NCI-H2227 (cell line): ENCODE results near the gene PTPRF.

Source experiments
- DNase-seq: peaks from one replicate; lab custom pipeline; 2025; ENCODE audit not compliant: unreplicated experiment; lab: John Stamatoyannopoulos, UW

PTPRF gene

DNA sequence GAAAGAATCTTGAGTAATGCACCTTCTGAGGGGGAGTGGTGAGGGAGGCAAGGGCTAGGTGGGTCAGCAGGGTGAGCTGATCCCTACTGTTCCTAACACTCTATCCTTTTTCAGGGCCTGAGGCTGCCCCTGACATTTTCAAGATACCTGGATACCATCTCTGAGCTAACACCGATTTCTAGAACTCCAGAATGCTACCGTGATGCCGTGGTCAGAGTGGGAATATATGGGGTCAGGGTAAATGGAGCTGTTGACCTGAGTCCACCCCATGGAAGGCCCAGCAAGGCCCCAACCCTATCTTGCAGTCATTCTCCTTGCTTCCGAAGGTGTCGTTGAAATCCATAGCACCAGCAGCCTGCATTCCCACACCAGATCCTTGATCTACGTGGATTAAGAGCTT is 18.0 kb upstream of the PTPRF start:
- DNase-seq: no peak

GRCh38 chr1:43513471-43514173 is 17.1 kb upstream of the PTPRF start:
- no peak for DNase-seq

DNA sequence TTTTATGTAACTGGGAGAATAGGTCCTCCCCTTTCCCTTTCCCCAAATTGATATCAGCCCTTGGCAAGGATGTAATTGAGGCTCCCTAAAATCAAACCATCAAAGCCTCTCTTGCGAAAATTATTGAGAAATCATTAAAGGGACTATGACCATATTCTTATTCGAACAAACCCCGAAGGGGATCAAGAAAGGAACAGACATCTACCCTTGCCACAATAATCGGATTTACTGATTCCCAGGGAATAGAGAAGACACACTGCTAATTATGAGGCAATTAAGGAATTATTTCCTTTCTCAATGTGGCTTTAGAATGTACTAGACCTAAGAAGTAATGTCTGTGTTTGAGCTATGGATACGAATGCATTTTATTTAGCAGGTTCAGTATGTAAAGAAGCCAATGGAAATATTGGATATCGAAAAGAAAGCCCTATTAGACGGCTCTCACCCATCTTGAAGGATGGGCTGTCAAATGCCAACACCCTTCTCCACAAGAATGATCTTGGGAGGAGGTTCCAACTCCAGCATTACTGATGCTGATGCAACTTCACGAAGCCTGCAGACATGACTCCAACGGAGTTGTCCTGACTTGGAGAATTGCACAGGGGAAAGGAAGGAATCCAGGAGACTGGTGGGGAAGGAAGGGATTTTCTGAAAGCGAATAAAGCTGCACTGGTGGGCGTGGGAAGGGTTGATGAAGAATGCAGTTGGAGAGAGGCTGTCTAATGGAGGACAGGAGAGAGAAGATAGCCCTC is 11.6 kb upstream of the PTPRF start:
- DNase-seq: no peak

GRCh38 chr1:43520100-43520778 is 10.4 kb upstream of the PTPRF start:
- no peak for DNase-seq

- DNase-seq: no peak
These were observed 9.6 kb upstream of the PTPRF start for GRCh38 chr1:43521078-43521477.

DNA sequence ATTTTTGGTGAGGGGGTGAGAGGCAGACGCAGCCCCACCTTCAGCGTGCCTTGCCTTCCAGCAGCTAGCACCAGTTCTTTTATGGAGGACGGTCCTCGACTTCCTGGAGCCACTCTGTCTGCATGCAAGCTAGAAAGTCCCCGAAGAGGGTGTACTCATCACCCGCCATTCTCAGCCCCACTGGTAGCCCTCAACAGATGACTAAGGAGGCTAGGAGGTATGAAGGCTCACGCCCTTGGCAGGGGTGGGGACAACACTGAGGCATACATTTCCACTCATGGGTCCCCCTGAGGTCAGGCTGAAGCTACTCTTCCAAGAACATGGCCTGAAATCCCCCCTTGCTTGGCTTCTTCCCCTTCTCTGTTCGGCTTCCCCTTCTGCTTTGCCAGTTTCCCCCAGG is 8.9 kb upstream of the PTPRF start:
- no peak for DNase-seq

- DNase-seq: no peak
These were observed 8.3 kb upstream of the PTPRF start for GRCh38 chr1:43522431-43522775.

GRCh38 chr1:43522776-43523480 is 7.8 kb upstream of the PTPRF start:
- no peak for DNase-seq

DNA sequence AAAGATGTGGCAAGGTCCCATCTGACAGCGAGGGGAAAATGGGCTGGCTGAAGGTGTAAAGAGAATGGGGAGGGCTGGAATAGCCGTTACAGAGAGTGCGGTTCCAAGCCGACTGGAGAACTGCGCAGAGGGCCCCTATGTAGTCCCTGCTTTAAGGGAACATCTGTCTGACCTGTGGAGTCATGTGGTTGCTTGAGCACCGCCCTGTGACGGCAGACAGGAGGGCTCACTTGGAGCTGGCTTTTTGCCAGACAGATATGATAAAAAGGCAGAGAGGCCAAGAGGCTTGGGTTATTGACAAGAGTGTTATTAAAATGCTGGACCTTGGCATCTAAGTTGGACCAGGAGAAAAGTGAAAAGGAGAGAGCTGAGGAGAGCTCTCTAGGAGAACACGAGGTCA is 5.9 kb upstream of the PTPRF start:
- peak; percentile 74 for DNase-seq

GRCh38 chr1:43526002-43526401 is 4.7 kb upstream of the PTPRF start:
- no peak for DNase-seq

- no peak for DNase-seq
These were observed 3.4 kb upstream of the PTPRF start for GRCh38 chr1:43527111-43527878.

DNA sequence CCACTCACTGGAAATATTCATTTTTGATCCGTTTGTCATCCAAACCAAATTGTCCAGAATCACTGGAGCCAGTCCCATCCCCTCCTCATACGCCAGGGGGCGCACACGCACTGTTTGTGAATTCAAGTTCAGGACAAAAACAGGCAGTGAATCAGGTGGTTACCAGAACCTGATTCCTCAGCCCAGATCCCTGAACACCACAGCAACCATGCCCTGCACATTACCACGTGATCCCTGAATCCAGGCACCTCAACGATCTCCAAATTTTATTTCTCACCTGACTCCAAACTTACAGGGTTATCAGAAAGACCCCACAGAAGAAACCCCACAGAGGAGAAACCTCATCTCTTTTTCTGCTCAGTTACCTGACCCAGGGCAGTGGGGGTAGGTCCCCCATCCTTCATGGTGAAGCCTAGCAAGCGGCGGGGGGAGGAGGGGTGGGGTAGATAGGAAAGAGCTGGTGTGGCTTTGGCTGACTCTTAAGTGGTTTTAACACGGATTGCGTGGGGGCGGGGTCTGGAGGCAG is 1.4 kb upstream of the PTPRF start:
- DNase-seq: peak; percentile 92

GRCh38 chr1:43531107-43531905 is 623 bp downstream of the PTPRF start:
- DNase-seq: peak; percentile 79

DNA sequence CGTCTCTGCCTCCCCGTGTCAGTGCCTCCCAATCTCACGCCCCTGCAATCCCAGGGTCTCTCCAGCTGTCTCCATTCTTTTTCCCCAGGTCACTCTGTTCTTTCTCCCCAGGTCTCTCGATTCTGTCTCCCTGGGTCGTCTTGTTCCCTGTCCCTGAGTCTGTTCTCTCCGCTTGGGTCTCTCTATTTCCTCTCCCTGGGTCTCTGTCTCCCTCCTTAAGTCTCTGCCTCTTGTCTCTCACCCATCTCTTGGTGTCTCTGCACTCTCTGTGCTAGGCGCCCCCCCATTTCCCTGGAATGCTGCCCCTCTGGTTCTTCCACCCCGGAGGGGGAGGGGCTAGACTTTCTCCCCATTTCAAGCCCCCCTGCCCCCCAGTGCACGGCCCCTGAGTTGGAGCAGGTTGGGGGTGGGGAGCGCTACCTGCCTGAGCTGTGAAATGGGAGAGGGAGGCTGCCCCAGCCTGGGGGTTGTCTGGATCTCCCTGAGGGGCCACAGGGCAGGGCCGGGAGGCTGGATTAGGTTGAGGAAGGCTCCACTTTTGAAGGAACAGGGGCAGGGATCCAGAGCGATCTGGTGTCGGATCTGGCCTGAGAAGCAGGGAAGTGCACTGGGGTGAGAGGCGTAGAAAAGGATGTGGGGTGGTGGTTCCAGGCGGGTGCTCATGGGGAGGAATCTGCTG is 1.4 kb downstream of the PTPRF start:
- peak; percentile 14 for DNase-seq

- DNase-seq: no peak
These were observed 2.0 kb downstream of the PTPRF start for GRCh38 chr1:43532716-43533115.

DNA sequence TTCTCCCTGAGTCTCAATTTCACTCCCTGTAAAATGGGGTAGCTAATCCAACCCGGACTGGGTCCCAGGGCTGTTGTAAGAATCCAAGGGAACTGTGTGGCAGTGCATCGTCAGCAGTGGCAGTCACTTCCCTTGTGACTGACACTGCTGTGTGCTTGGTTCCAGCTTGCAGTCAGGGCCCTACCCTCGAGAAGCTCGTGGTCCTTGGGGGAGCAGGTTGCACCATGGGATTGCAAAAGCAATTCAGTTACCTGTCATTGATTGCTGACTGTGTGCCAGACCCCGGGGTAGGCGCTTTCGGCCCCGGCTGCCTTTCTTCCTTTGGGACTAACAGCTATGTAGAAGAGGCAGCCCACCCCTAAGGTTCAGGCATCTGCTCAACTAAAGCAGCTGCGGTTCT is 2.9 kb downstream of the PTPRF start:
- no peak for DNase-seq

DNA sequence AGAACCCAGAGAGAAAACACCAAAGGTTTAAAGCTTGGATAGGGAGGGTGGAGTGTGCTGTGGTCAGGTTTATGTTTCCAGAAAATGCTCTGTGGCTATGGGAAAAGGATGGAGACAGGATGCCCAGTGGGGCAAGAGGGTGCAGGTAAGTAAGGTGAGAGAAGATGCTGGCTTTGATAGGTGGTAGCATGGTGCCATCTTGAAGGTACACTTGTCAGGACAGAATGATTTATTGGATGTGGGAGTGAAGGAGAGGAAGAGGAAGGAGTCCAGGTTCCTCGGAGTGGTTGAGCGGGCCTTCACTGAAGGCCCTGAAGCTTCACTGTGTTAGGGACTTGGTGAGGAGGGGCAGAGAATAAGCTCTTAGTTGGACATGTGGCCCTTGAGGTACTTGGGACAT is 3.6 kb downstream of the PTPRF start:
- no peak for DNase-seq

GRCh38 chr1:43536196-43536863 is 5.6 kb downstream of the PTPRF start:
- DNase-seq: no peak

GRCh38 chr1:43536864-43537358 is 6.2 kb downstream of the PTPRF start:
- no peak for DNase-seq
